ENCODE results near the gene KCNC1. TPM values are rescaled to one million over a fixed set of nuclear protein-coding genes. Genes with fewer than 3 reads are reported as not detected.

KCNC1 gene
- total and polyA plus RNA-seq, 2 of the 13 experiments (the other 11 are each of a cell fraction or from before 2014, with no cell fraction given), result 0.01 to 0.04 TPM

- Histone ChIP-seq H3K4me1 (ENCODE audit: insufficient read depth, low read length) (peaks cover 11% of the 10 kb centered on the region; the same call in 1 of the 2 replicates), H3K79me2 (ENCODE audit: insufficient read depth, low read length) (no peaks in the 10 kb centered on the region), H3K9ac (ENCODE audit: insufficient read depth, low read depth, low read length) (no peak overlapping the region), H2AFZ (ENCODE audit: low read length) (no peak overlapping the region), H3K27me3 (ENCODE audit: control insufficient read depth in 1 of 2, insufficient read depth in 2 of 2, low read length in 2 of 2) (peaks cover 4 to 6% of the 10 kb centered on the region in 2 experiments; a peak in 3 of 5 replicates), H3K4me3 (replicated peaks in 1 of 3; ENCODE audit: insufficient read depth in 1 of 3, low read depth in 2 of 3, low read length in 3 of 3) (no peak overlapping the region), H4K20me1 (ENCODE audit: insufficient read depth, low read length) (no peaks in the 10 kb centered on the region), H3K4me2 (ENCODE audit: low read depth, low read length) (no peak overlapping the region), H3K27ac (ENCODE audit: extremely low read length, insufficient read depth, low read length) (no peak overlapping the region), H3K9me3 (ENCODE audit: low read length) (no peaks in the 10 kb centered on the region), H3K36me3 (replicated peaks in 1 of 2; ENCODE audit: control insufficient read depth in 1 of 2, insufficient read depth in 2 of 2, low read length in 2 of 2) (no peaks in the 10 kb centered on the region)
- POLR2A ChIA-PET, result no interaction called here
- DNase-seq (ENCODE audit: low spot score) (no peak), ATAC-seq (no peak), FAIRE-seq (no peak)
- intact Hi-C loops (cut with micrococcal nuclease; ENCODE audit: unreplicated experiment) (loop anchor here (5.0 to 10.0 kb wide), 3 partner anchors 84 to 341 kb away; partner anchors contain the start of gene SAAL1), in situ Hi-C loops (cut with HindIII; ENCODE audit: extremely low pct_ligation_motif_present, low pct_unique_long_range_greater_than_20kb) (loop anchor here (5.0 kb wide), 1 partner anchor 214 kb away; no protein-coding TSS in a partner anchor)
- CTCF ChIA-PET (ENCODE audit: low intra/inter-chr PET ratio, low total read pairs), result no interaction called here
- BruUV-seq (replicated peaks), result no TSS peak
- 18% methylated on average over 3 of the region's 3 CpGs for WGBS (ENCODE audit: low lambda C conversion rate)
- TF ChIP-seq KMT2A (CRISPR knock-in tag; IDR thresholded peaks at IDR 0.05), result no peak
- TF ChIP-seq ZNF710 (CRISPR knock-in tag; IDR thresholded peaks at IDR 0.05; ENCODE audit: borderline replicate concordance), result no peak
- TF ChIP-seq ZSCAN20 (CRISPR knock-in tag; IDR thresholded peaks at IDR 0.05; ENCODE audit: borderline replicate concordance), result no peak
- no peak for TF ChIP-seq ZHX2 (IDR thresholded peaks at IDR 0.05; ENCODE audit: low read depth)
- TF ChIP-seq ZHX2 (CRISPR knock-in tag; IDR thresholded peaks at IDR 0.05; ENCODE audit: borderline replicate concordance), result no peak
- no peak for TF ChIP-seq IRF9 (CRISPR knock-in tag; IDR thresholded peaks at IDR 0.05; ENCODE audit: borderline replicate concordance)
- TF ChIP-seq YEATS4 (CRISPR knock-in tag; IDR thresholded peaks at IDR 0.05; ENCODE audit: borderline replicate concordance), result no peak
- no peak for TF ChIP-seq ADNP (CRISPR knock-in tag; IDR thresholded peaks at IDR 0.05)
- no peak for TF ChIP-seq SNAI1 (CRISPR knock-in tag; IDR thresholded peaks at IDR 0.05; ENCODE audit: borderline replicate concordance)
- no peak for TF ChIP-seq CBFB (CRISPR knock-in tag; IDR thresholded peaks at IDR 0.05)
- TF ChIP-seq CREB3 (CRISPR knock-in tag; IDR thresholded peaks at IDR 0.05), result no peak
- no peak for TF ChIP-seq SP140L (CRISPR knock-in tag; IDR thresholded peaks at IDR 0.05; ENCODE audit: borderline replicate concordance)
- no peak for TF ChIP-seq ZSCAN31 (CRISPR knock-in tag; IDR thresholded peaks at IDR 0.05; ENCODE audit: low read depth)
Measured at GRCh38 chr11:17763703-17764102, 29.1 kb downstream of the KCNC1 start.

All from HepG2 (cell line).